Inflammatory macrophage treated with lipopolysaccharide for 1 hour (primary cell): Measurements from ENCODE around the gene HGFAC.

ENCODE experiments used
- DNase-seq, 2 donors: peaks; one replicate each; pipeline ENCODE4 v3.0.0-alpha.2; 2020 to 2022

HGFAC gene

GRCh38 chr4:3427134-3427476 lies 14.7 kb upstream of the HGFAC start:
- DNase-seq = no peak

GRCh38 chr4:3427706-3428446 lies 13.9 kb upstream of the HGFAC start:
- DNase-seq = no peak

GRCh38 chr4:3429651-3430050 lies 12.1 kb upstream of the HGFAC start:
- DNase-seq = no peak

- no peak for DNase-seq
These were observed 11.2 kb upstream of the HGFAC start for GRCh38 chr4:3430524-3430923.

GRCh38 chr4:3431446-3431993 lies 10.2 kb upstream of the HGFAC start:
- DNase-seq = no peak

GRCh38 chr4:3432381-3432790 lies 9.4 kb upstream of the HGFAC start:
- no peak for DNase-seq

GRCh38 chr4:3433138-3433869 lies 8.5 kb upstream of the HGFAC start:
- no peak for DNase-seq

GRCh38 chr4:3434881-3435685 lies 6.7 kb upstream of the HGFAC start:
- no peak for DNase-seq

- no peak for DNase-seq
These were observed 6.1 kb upstream of the HGFAC start for GRCh38 chr4:3435686-3435956.

- no peak for DNase-seq
These were observed 5.5 kb upstream of the HGFAC start for GRCh38 chr4:3436048-3436797.

- peak; percentile 15 to 33 for DNase-seq
These were observed 4.8 kb upstream of the HGFAC start for GRCh38 chr4:3436798-3437581.

GRCh38 chr4:3437582-3437936 lies 4.2 kb upstream of the HGFAC start:
- no peak for DNase-seq

- no peak for DNase-seq
These were observed 3.5 kb upstream of the HGFAC start for GRCh38 chr4:3437998-3438846.

- DNase-seq = no peak
These were observed 3.0 kb upstream of the HGFAC start for GRCh38 chr4:3438847-3439180.

- no peak for DNase-seq
These were observed 2.4 kb upstream of the HGFAC start for GRCh38 chr4:3439391-3439790.

- no peak for DNase-seq
These were observed 1.8 kb upstream of the HGFAC start for GRCh38 chr4:3440011-3440410.

GRCh38 chr4:3440979-3441500 lies 728 bp upstream of the HGFAC start:
- DNase-seq = peak; percentile 46 to 68

GRCh38 chr4:3442460-3442958 lies 741 bp downstream of the HGFAC start:
- DNase-seq = no peak

- DNase-seq = peak; percentile 13 to 61
These were observed 1.4 kb downstream of the HGFAC start for GRCh38 chr4:3442959-3443749.

- no peak for DNase-seq
These were observed 2.1 kb downstream of the HGFAC start for GRCh38 chr4:3443750-3444309.
